ENCODE measurements around the gene VSTM2B. TPM values are rescaled to one million over a fixed set of nuclear protein-coding genes. Genes with fewer than 3 reads are reported as not detected.

The VSTM2B gene
- total RNA-seq, 1 donor from 2014 or later, result 0.21 TPM

GRCh38 chr19:29614046-29614445 lies 88.3 kb downstream of the VSTM2B start:
- no peak for DNase-seq (ENCODE audit: low read depth, low spot score)
- H3K9me3 Mint-ChIP-seq, result no peaks in the 10 kb centered on the region
- peaks cover 6% of the 10 kb centered on the region for H3K4me1 Mint-ChIP-seq
- no peak overlapping the region for H3K27ac Mint-ChIP-seq (ENCODE audit: unreplicated experiment)
- no peak for TF ChIP-seq CTCF (conservative IDR thresholded peaks at IDR 0.05)
- no peaks in the 10 kb centered on the region for H3K36me3 Mint-ChIP-seq (ENCODE audit: low read depth)
- no peak overlapping the region for H3K4me3 Mint-ChIP-seq
- no peaks in the 10 kb centered on the region for H3K27me3 Mint-ChIP-seq (ENCODE audit: low read depth)

Other genes with a start within 250 kb of the VSTM2B start
- 63.9 and 66.8 TPM in 2 replicates for gene POP4, start 80.3 kb downstream of the VSTM2B start, total RNA-seq
- 1.2 TPM in 2 replicates for gene PLEKHF1, start 139.5 kb downstream of the VSTM2B start, total RNA-seq
- gene C19orf12, start 189.3 kb downstream of the VSTM2B start, total RNA-seq, result 37.9 and 38.1 TPM in 2 replicates